Measurements from ENCODE around the gene LRP3. TPM values are rescaled to one million over a fixed set of nuclear protein-coding genes. Genes with fewer than 3 reads are reported as not detected.

The LRP3 gene
- total RNA-seq, 2 experiments from 2014 or later: 0.11 TPM; not detected in 1

- H3K27me3 ChIP-seq (ENCODE audit: control insufficient read depth in 1 of 2, insufficient read depth in 2 of 2, low read length in 2 of 2): no peaks in the 10 kb centered on the region
Measured at GRCh38 chr19:33156334-33156733, 37.8 kb upstream of the LRP3 start.

GRCh38 chr19:33157906-33158305, 36.2 kb upstream of the LRP3 start:
- H3K4me1 ChIP-seq (ENCODE audit: insufficient read depth, low read length): peaks cover 43% of the 10 kb centered on the region
- intact Hi-C loops (cut with DNase I, micrococcal nuclease): no loop called here

More at GRCh38 chr19:33156334-33156733, 37.8 kb upstream of the LRP3 start:
- no peak for TF ChIP-seq CTCF (IDR thresholded peaks at IDR 0.05)
- Histone ChIP-seq H3K36me3 (ENCODE audit: insufficient read depth, low read length) (no peaks in the 10 kb centered on the region), H3K4me1 (ENCODE audit: insufficient read depth, low read length) (peaks cover 36% of the 10 kb centered on the region), H3K27ac (ENCODE audit: low read depth in 1 of 2, low read length in 2 of 2) (no peak overlapping the region), H3K4me3 (ENCODE audit: low read length) (no peak overlapping the region), H3K9me3 (ENCODE audit: control insufficient read depth in 1 of 2, insufficient read depth in 1 of 2, low read length in 2 of 2) (no peaks in the 10 kb centered on the region)
- POLR2A ChIA-PET: interaction anchor here (6.2 kb wide), 1 partner anchor 21 kb away, joined by 116 read pairs; no protein-coding TSS in a partner anchor
- ATAC-seq (ENCODE audit: poor library complexity) (no peak), DNase-seq (no peak)
- intact Hi-C loops (cut with DNase I, micrococcal nuclease): no loop called here
- Mint-ChIP-seq H3K4me1 (ENCODE audit: low read depth) (peaks cover 33% of the 10 kb centered on the region), H3K27me3 (no peaks in the 10 kb centered on the region), H3K9me3 (no peaks in the 10 kb centered on the region), H3K27ac (no peak overlapping the region), H3K36me3 (ENCODE audit: low read depth) (no peaks in the 10 kb centered on the region), H3K4me3 (no peak overlapping the region)
- CTCF ChIA-PET: no interaction called here

GRCh38 chr19:33158365-33158764, 35.8 kb upstream of the LRP3 start:
- ChIA-PET CTCF (interaction anchor here (3.2 kb wide), 1 partner anchor 19 kb away, joined by 21 read pairs; no protein-coding TSS in a partner anchor), POLR2A (interaction anchor here (0.6 to 6.2 kb wide), 2 partner anchors 19 to 185 kb away, joined by 3 to 116 read pairs; no protein-coding TSS in a partner anchor)
- no peak for ATAC-seq (ENCODE audit: poor library complexity)
- no peaks in the 10 kb centered on the region for H3K36me3 Mint-ChIP-seq (ENCODE audit: low read depth)
- Histone ChIP-seq H3K4me3 (ENCODE audit: low read length) (no peak overlapping the region), H3K36me3 (ENCODE audit: insufficient read depth, low read length) (no peaks in the 10 kb centered on the region), H3K27ac (ENCODE audit: low read depth in 1 of 2, low read length in 2 of 2) (no peak overlapping the region), H3K27me3 (ENCODE audit: control insufficient read depth in 1 of 2, insufficient read depth in 2 of 2, low read length in 2 of 2) (no peaks in the 10 kb centered on the region), H3K9me3 (ENCODE audit: control insufficient read depth in 1 of 2, insufficient read depth in 1 of 2, low read length in 2 of 2) (no peaks in the 10 kb centered on the region), H3K4me1 (ENCODE audit: insufficient read depth, low read length) (peaks cover 43% of the 10 kb centered on the region)
- no peak for DNase-seq
- H3K27me3 Mint-ChIP-seq: no peaks in the 10 kb centered on the region
- no peak for TF ChIP-seq CTCF (IDR thresholded peaks at IDR 0.05)
- no peaks in the 10 kb centered on the region for H3K9me3 Mint-ChIP-seq
- peak overlapping the region; percentile 59 for H3K27ac Mint-ChIP-seq
- no peak overlapping the region for H3K4me3 Mint-ChIP-seq
- H3K4me1 Mint-ChIP-seq (ENCODE audit: low read depth): peaks cover 41% of the 10 kb centered on the region
- intact Hi-C loops (cut with DNase I, micrococcal nuclease): no loop called here

More at GRCh38 chr19:33157906-33158305, 36.2 kb upstream of the LRP3 start:
- ChIA-PET CTCF (no interaction called here), POLR2A (interaction anchor here (6.2 kb wide), 1 partner anchor 19 kb away, joined by 116 read pairs; no protein-coding TSS in a partner anchor)
- no peaks in the 10 kb centered on the region for H3K27me3 Mint-ChIP-seq
- H3K36me3 ChIP-seq (ENCODE audit: insufficient read depth, low read length): no peaks in the 10 kb centered on the region
- DNase-seq (peak in 1 of 14 experiments; percentile 10), ATAC-seq (ENCODE audit: poor library complexity) (no peak)
- peaks cover 41% of the 10 kb centered on the region for H3K4me1 Mint-ChIP-seq (ENCODE audit: low read depth)
- no peak overlapping the region for H3K4me3 ChIP-seq (ENCODE audit: low read length)
- peak overlapping the region; percentile 59 for H3K27ac Mint-ChIP-seq
- H3K9me3 ChIP-seq (ENCODE audit: control insufficient read depth in 1 of 2, insufficient read depth in 1 of 2, low read length in 2 of 2): no peaks in the 10 kb centered on the region
- no peak overlapping the region for H3K4me3 Mint-ChIP-seq
- H3K36me3 Mint-ChIP-seq (ENCODE audit: low read depth): no peaks in the 10 kb centered on the region
- H3K9me3 Mint-ChIP-seq: no peaks in the 10 kb centered on the region
- TF ChIP-seq CTCF (IDR thresholded peaks at IDR 0.05): no peak
- no peak overlapping the region for H3K27ac ChIP-seq (ENCODE audit: low read depth in 1 of 2, low read length in 2 of 2)
- no peaks in the 10 kb centered on the region for H3K27me3 ChIP-seq (ENCODE audit: control insufficient read depth in 1 of 2, insufficient read depth in 2 of 2, low read length in 2 of 2)

Data from CD4-positive, alpha-beta T cell (primary cell).